B cell (primary cell): Measurements from ENCODE around the gene CH25H. TPM values are rescaled to one million over a fixed set of nuclear protein-coding genes. Genes with fewer than 3 reads are reported as not detected.

Experiments used
- ATAC-seq: fragments of 200-7000 bp; cut with Tn5 transposase; one replicate; pipeline ENCODE4 v1.10.0; 2021; ENCODE audit warnings: low read depth, mild to moderate bottlenecking, moderate number of reproducible peaks, moderate library complexity
- CTCF ChIA-PET: fragments of 350-600 bp; sonication (Branson Sonifier 250); formaldehyde crosslinking; loops from one replicate; lab custom pipeline; 2021; ENCODE audit warnings: antibody characterized with exemption, inconsistent platforms; lab: Charles Lee
- POLR2A ChIA-PET: fragments of 350-600 bp; sonication (Branson Sonifier 250); formaldehyde crosslinking; loops from one replicate; lab custom pipeline; 2021; ENCODE audit warnings: antibody characterized with exemption; lab: Charles Lee
- DNase-seq: peaks from one replicate; pipeline ENCODE4 v3.0.0; 2013
- H2AFZ ChIP-seq: 2 replicates; pipeline ENCODE4 v1.6.1; 2012; ENCODE audit warnings: mild to moderate bottlenecking, low read depth, low read length; ENCODE audit not compliant: insufficient read depth, poor library complexity, severe bottlenecking
- H3K27ac ChIP-seq, 2 donors: 1 replicate in 1 of 2; 2 replicates in 1 of 2; pipeline ENCODE4 v1.5.1; 2012 to 2013; ENCODE audit warnings: low read length in 2 of 2, mild to moderate bottlenecking in 2 of 2, moderate library complexity in 1 of 2
- H3K27me3 ChIP-seq, 4 experiments: fragments of 200-600 bp in 1 of 4; sonication (generic) in 1 of 4; replicated peaks in 1 of 4; 1 replicate in 2 of 4; 2 replicates in 2 of 4; pipeline versions ENCODE4 v1.6.1 to v1.7.0; 2013 to 2016; ENCODE audit warnings: low read length in 3 of 4, mild to moderate bottlenecking in 2 of 4, mixed read lengths in 1 of 4, moderate library complexity in 1 of 4; ENCODE audit not compliant: insufficient read depth in 4 of 4, control insufficient read depth in 3 of 4; ENCODE audit errors: control extremely low read depth in 1 of 4
- H3K36me3 ChIP-seq, 2 experiments: replicated peaks in 1 of 2; 1 replicate in 1 of 2; 2 replicates in 1 of 2; pipeline versions ENCODE4 v1.6.1 to v1.7.1; 2013; ENCODE audit warnings: low read length in 1 of 2; ENCODE audit not compliant: insufficient read depth in 2 of 2, control insufficient read depth in 1 of 2; ENCODE audit errors: control extremely low read depth in 1 of 2, extremely low read depth in 1 of 2
- H3K4me1 ChIP-seq, 2 donors: fragments of 200-600 bp in 1 of 2; sonication (generic) in 1 of 2; 1 replicate in 1 of 2; 2 replicates in 1 of 2; pipeline versions ENCODE4 v1.5.1 to v1.6.1; 2013 to 2017; ENCODE audit warnings: low read length in 2 of 2; ENCODE audit not compliant: control insufficient read depth in 2 of 2, insufficient read depth in 2 of 2
- H3K4me2 ChIP-seq: replicated peaks from 2 replicates; pipeline ENCODE3; 2012; ENCODE audit warnings: mild to moderate bottlenecking, low read depth, low read length; ENCODE audit not compliant: poor library complexity, severe bottlenecking
- H3K4me3 ChIP-seq, 5 experiments: fragments of 200-600 bp in 1 of 5; sonication (generic) in 1 of 5; 1 replicate in 3 of 5; 2 replicates in 2 of 5; pipeline versions ENCODE4 v1.5.1 to v1.7.0; 2011 to 2016; ENCODE audit warnings: low read length in 4 of 5, mild to moderate bottlenecking in 4 of 5, low read depth in 2 of 5, control low read depth in 1 of 5, moderate library complexity in 1 of 5; ENCODE audit not compliant: insufficient read depth in 1 of 5; ENCODE audit errors: control extremely low read depth in 1 of 5, extremely low read depth in 1 of 5
- H3K79me2 ChIP-seq: fragments of 200-600 bp; sonication (generic); one replicate; pipeline ENCODE4 v1.6.0; 2016; ENCODE audit warnings: low read length; ENCODE audit not compliant: control insufficient read depth, insufficient read depth
- H3K9ac ChIP-seq: fragments of 200-600 bp; sonication (generic); 2 replicates; pipeline ENCODE4 v1.6.1; 2017; ENCODE audit warnings: mild to moderate bottlenecking, low read length, moderate library complexity
- H3K9me3 ChIP-seq, 3 donors: one replicate each; pipeline versions ENCODE4 v1.6.1 to v1.7.1; 2013; ENCODE audit warnings: low read length in 2 of 3; ENCODE audit not compliant: control insufficient read depth in 2 of 3, insufficient read depth in 1 of 3; ENCODE audit errors: control extremely low read depth in 1 of 3
- H4K20me1 ChIP-seq: 2 replicates; pipeline ENCODE4 v1.6.0; 2012; ENCODE audit warnings: mild to moderate bottlenecking, low read length; ENCODE audit not compliant: insufficient read depth, control insufficient read depth, poor library complexity, severe bottlenecking
- H3K27ac Mint-ChIP-seq: one replicate; pipeline ENCODE4 v1.8.0; 2021; ENCODE audit warnings: mixed read lengths
- H3K27me3 Mint-ChIP-seq: one replicate; pipeline ENCODE4 v1.8.0; 2021; ENCODE audit warnings: mixed read lengths
- H3K4me1 Mint-ChIP-seq: one replicate; pipeline ENCODE4 v1.8.0; 2021; ENCODE audit warnings: mixed read lengths
- H3K4me3 Mint-ChIP-seq: one replicate; pipeline ENCODE4 v1.8.0; 2021; ENCODE audit warnings: mixed read lengths
- H3K9me3 Mint-ChIP-seq: one replicate; pipeline ENCODE4 v1.8.0; 2022; ENCODE audit warnings: mixed read lengths; ENCODE audit not compliant: insufficient read depth
- CTCF ChIP-seq: fragments of 200-600 bp; IDR thresholded peaks from one replicate; pipeline ENCODE4 v1.8.0; 2022; ENCODE audit warnings: antibody characterized with exemption, mild to moderate bottlenecking
- EZH2 ChIP-seq: IDR thresholded peaks from 2 replicates; pipeline ENCODE4 v1.6.1; 2012; ENCODE audit warnings: borderline replicate concordance, low read depth, mild to moderate bottlenecking, moderate library complexity, low read length; ENCODE audit not compliant: insufficient read depth, poor library complexity, severe bottlenecking
- WGBS: methylation state at CpG from one replicate; pipeline ENCODE4 v1.1.5; 2013; ENCODE audit warnings: missing lambda C conversion rate; ENCODE audit not compliant: insufficient coverage; 5-methylcytosine and 5-hydroxymethylcytosine counted together
- intact Hi-C: fragments of 100-400 bp; cut with micrococcal nuclease; formaldehyde crosslinking; loops from one replicate; pipeline ENCODE4 v1.10.0; 2022
- polyA plus RNA-seq: library from polyadenylated mRNA; depleted of rRNA; stranded (reverse); fragments of >200 nt; gene quantifications from 2 replicates; pipeline ENCODE4 v1.2.3, GENCODE V29; 2012
- total RNA-seq, 2 donors: library from RNA; stranded (reverse); fragments of 120-200 nt in 1 of 2; gene quantifications; 1 replicate in 1 of 2; 2 replicates in 1 of 2; pipeline versions ENCODE4 v1.2.3 to v1.2.4, GENCODE V29; 2013 to 2022

CH25H gene
- total and polyA plus RNA-seq, 2 donors (not counting 1 experiment from before 2014, with no cell fraction given), result not detected

- CTCF ChIA-PET, result interaction anchor here (1.6 to 1.7 kb wide), 2 partner anchors 9 to 10 kb away, joined by 3 to 4 read pairs; no protein-coding TSS in a partner anchor
Measured at GRCh38 chr10:89201345-89202032, 5.6 kb downstream of the CH25H start.

More at GRCh38 chr10:89201345-89202032, 5.6 kb downstream of the CH25H start:
- Histone ChIP-seq H3K36me3 (no peaks in the 10 kb centered on the region), H2AFZ (no peak overlapping the region), H3K9ac (no peak overlapping the region), H3K4me2 (no peak overlapping the region), H3K27me3 (peaks cover 0 to 22% (median 8%) of the 10 kb centered on the region in 4 experiments), H3K9me3 (peaks cover 0 to 2% (median 0%) of the 10 kb centered on the region in 3 donors), H3K4me1 (peaks cover 2 to 3% of the 10 kb centered on the region in 2 donors), H3K27ac (no peak overlapping the region), H3K79me2 (no peaks in the 10 kb centered on the region), H4K20me1 (no peaks in the 10 kb centered on the region), H3K4me3 (no peak overlapping the region)
- no peak for ATAC-seq
- POLR2A ChIA-PET, result no interaction called here
- intact Hi-C loops, result no loop called here
- TF ChIP-seq EZH2, result no peak
- TF ChIP-seq CTCF, result no peak
- Mint-ChIP-seq H3K4me1 (peaks cover 3% of the 10 kb centered on the region), H3K4me3 (no peak overlapping the region), H3K27me3 (peaks cover 31% of the 10 kb centered on the region), H3K9me3 (no peaks in the 10 kb centered on the region), H3K27ac (no peak overlapping the region)
- no peak for DNase-seq
- 97% methylated on average over 3 of the region's 7 CpGs for WGBS
